ENCODE data around the gene RAB4B.
A peak's percentile ranks its signal among the peaks of the same experiment; 100 is the strongest.

RAB4B gene

GRCh38 chr19:40786060-40787037 lies 8.3 kb downstream of the RAB4B start:
- H3K27ac ChIP-seq: peak overlapping the region; percentile 6 to 34
- H3K27me3 ChIP-seq: no peaks in the 10 kb centered on the region
- H3K4me1 ChIP-seq: peaks cover 0 to 20% (median 15%) of the 10 kb centered on the region in 4 donors
- intact Hi-C loops (cut with DNase I; ENCODE audit: low total_unique reads): no loop called here
- peaks cover 9 to 75% (median 26%) of the 10 kb centered on the region in 3 donors for H3K36me3 ChIP-seq
- H3K9me3 ChIP-seq: no peaks in the 10 kb centered on the region
- no peak overlapping the region for H3K4me3 ChIP-seq
- TF ChIP-seq CTCF (IDR thresholded peaks at IDR 0.05): no peak
- DNase-seq: no peak

GRCh38 chr19:40791349-40791748 lies 13.3 kb downstream of the RAB4B start:
- H3K4me1 ChIP-seq: peaks cover 0 to 46% (median 31%) of the 10 kb centered on the region in 4 donors
- H3K27me3 ChIP-seq: no peaks in the 10 kb centered on the region
- no peak for TF ChIP-seq CTCF (IDR thresholded peaks at IDR 0.05)
- H3K4me3 ChIP-seq: no peak overlapping the region
- H3K36me3 ChIP-seq: peaks cover 4 to 60% (median 18%) of the 10 kb centered on the region in 3 donors
- intact Hi-C loops (cut with DNase I; ENCODE audit: low total_unique reads): no loop called here
- H3K9me3 ChIP-seq: no peaks in the 10 kb centered on the region
- DNase-seq: peak in 1 of 2 donors; percentile 89
- H3K27ac ChIP-seq: peak overlapping the region; percentile 85 to 91

- intact Hi-C loops (cut with DNase I; ENCODE audit: low total_unique reads): no loop called here
These were observed 13.9 kb downstream of the RAB4B start for GRCh38 chr19:40791996-40792395.

GRCh38 chr19:40797166-40797962 lies 19.3 kb downstream of the RAB4B start:
- no peak for TF ChIP-seq CTCF (IDR thresholded peaks at IDR 0.05)
- intact Hi-C loops (cut with DNase I; ENCODE audit: low total_unique reads): no loop called here
- Histone ChIP-seq H3K4me1 (peaks cover 0 to 50% (median 35%) of the 10 kb centered on the region in 4 donors), H3K4me3 (no peak overlapping the region), H3K36me3 (peaks cover 7 to 33% (median 10%) of the 10 kb centered on the region in 3 donors), H3K9me3 (no peaks in the 10 kb centered on the region), H3K27me3 (no peaks in the 10 kb centered on the region), H3K27ac (peak overlapping the region; percentile 97)
- no peak for DNase-seq

More at GRCh38 chr19:40791996-40792395, 13.9 kb downstream of the RAB4B start:
- peaks cover 0 to 46% (median 31%) of the 10 kb centered on the region in 4 donors for H3K4me1 ChIP-seq
- H3K27me3 ChIP-seq: no peaks in the 10 kb centered on the region
- H3K36me3 ChIP-seq: peaks cover 0 to 58% (median 12%) of the 10 kb centered on the region in 3 donors
- H3K27ac ChIP-seq: peak overlapping the region; percentile 85 to 91
- no peaks in the 10 kb centered on the region for H3K9me3 ChIP-seq
- DNase-seq: no peak
- no peak overlapping the region for H3K4me3 ChIP-seq
- no peak for TF ChIP-seq CTCF (IDR thresholded peaks at IDR 0.05)

GRCh38 chr19:40797963-40798682 lies 20.1 kb downstream of the RAB4B start:
- Histone ChIP-seq H3K4me1 (peaks cover 0 to 50% (median 37%) of the 10 kb centered on the region in 4 donors), H3K36me3 (peaks cover 7 to 30% (median 10%) of the 10 kb centered on the region in 3 donors), H3K27ac (peak overlapping the region; percentile 97), H3K9me3 (no peaks in the 10 kb centered on the region), H3K27me3 (no peaks in the 10 kb centered on the region), H3K4me3 (peak overlapping the region; percentile 91 to 97)
- intact Hi-C loops (cut with DNase I; ENCODE audit: low total_unique reads): no loop called here
- TF ChIP-seq CTCF (IDR thresholded peaks at IDR 0.05): peak; percentile 38 to 66
- peak; percentile 66 to 85 for DNase-seq
